SJCRH30 (cell line): ENCODE results near the gene CST6. TPM values are rescaled to one million over a fixed set of nuclear protein-coding genes. Genes with fewer than 3 reads are reported as not detected.
A peak's percentile ranks its signal among the peaks of the same experiment; 100 is the strongest.
"Not testable (repeated sequence)": the region's sequence is repeated elsewhere in the genome, so short reads cannot be mapped to it uniquely, and the experiment has no call there.

Source experiments
- DNase-seq, 2 experiments: peaks; one replicate each; pipeline ENCODE4 v3.0.0-alpha.2; 2015 to 2020
- H3K27ac ChIP-seq: fragments of 250-450 bp; sonication (Bioruptor Pico); 2 replicates; pipeline ENCODE4 v1.5.1; 2020; ENCODE audit warnings: mild to moderate bottlenecking, moderate library complexity
- H3K27me3 ChIP-seq: fragments of 250-450 bp; sonication (Bioruptor Pico); 2 replicates; pipeline ENCODE4 v1.5.1; 2020; ENCODE audit warnings: mild to moderate bottlenecking, moderate library complexity
- H3K36me3 ChIP-seq: fragments of 250-450 bp; sonication (Bioruptor Pico); 2 replicates; pipeline ENCODE4 v1.5.1; 2020; ENCODE audit warnings: mild to moderate bottlenecking, moderate library complexity
- H3K4me1 ChIP-seq: fragments of 250-450 bp; sonication (Bioruptor Pico); 2 replicates; pipeline ENCODE4 v1.5.1; 2020; ENCODE audit warnings: mild to moderate bottlenecking, moderate library complexity
- H3K4me3 ChIP-seq: fragments of 250-450 bp; sonication (Bioruptor Pico); 2 replicates; pipeline ENCODE4 v1.5.1; 2020; ENCODE audit warnings: mild to moderate bottlenecking, moderate library complexity
- H3K9me3 ChIP-seq: fragments of 250-450 bp; sonication (Bioruptor Pico); replicated peaks from 2 replicates; pipeline ENCODE4 v1.5.1; 2020; ENCODE audit warnings: mild to moderate bottlenecking, moderate library complexity
- total RNA-seq: library from RNA; depleted of rRNA; stranded (reverse); fragments of >200 nt; shearing (Covaris generic); gene quantifications from 2 replicates; pipeline ENCODE4 v1.2.3, GENCODE V29; 2014

Gene CST6
- total RNA-seq, 1 experiment from 2014 or later: not detected

GRCh38 chr11:66017321-66017720, 5.5 kb downstream of the CST6 start:
- DNase-seq: no peak
- peaks cover 30% of the 10 kb centered on the region for H3K4me1 ChIP-seq
- H3K27me3 ChIP-seq: no peaks in the 10 kb centered on the region
- no peak overlapping the region for H3K4me3 ChIP-seq
- H3K9me3 ChIP-seq: no peaks in the 10 kb centered on the region
- no peak overlapping the region for H3K27ac ChIP-seq
- H3K36me3 ChIP-seq: no peaks in the 10 kb centered on the region

GRCh38 chr11:66020212-66020611, 8.4 kb downstream of the CST6 start:
- no peaks in the 10 kb centered on the region for H3K36me3 ChIP-seq
- H3K9me3 ChIP-seq: no peaks in the 10 kb centered on the region
- no peak overlapping the region for H3K4me3 ChIP-seq
- H3K27ac ChIP-seq: no peak overlapping the region
- no peak for DNase-seq
- H3K4me1 ChIP-seq: peaks cover 18% of the 10 kb centered on the region
- no peaks in the 10 kb centered on the region for H3K27me3 ChIP-seq

DNA sequence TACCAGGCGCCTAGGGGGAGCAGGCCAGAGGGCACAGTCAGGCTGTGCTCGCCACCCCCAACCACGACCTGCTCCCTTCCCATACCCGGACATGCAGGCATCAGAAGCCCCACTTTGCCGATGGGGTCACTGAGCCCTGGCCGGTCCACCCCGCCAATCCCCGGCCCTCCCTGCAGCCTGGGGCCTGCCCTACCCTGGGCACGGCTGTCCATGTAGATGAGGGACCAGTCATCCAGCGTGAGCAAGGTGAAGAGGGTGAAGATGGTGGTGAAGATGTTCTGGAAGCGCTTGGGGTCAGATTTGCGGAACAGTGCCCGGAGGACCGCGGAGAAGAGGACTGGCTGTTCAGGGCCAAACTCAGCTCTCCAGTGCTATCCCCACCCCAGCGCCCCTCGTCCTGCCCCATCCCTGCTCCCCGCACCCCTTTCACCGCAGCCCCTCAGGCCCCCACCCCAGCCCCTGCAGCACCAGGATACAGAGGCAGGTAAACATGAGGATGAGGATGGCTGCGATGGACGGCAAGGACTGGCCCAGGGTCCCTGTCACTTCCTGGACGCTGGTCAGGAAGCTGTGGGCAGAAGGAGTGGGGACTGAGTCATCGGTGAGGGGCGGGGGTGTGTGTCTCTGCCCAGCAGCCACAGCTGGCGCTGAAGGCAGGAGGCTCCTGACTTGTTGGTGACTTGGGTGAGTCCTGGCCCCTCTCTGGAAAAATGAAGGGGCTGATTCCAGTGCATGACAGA, 9.0 kb downstream of the CST6 start:
- peak; percentile 82 to 84 for DNase-seq
- no peak overlapping the region for H3K4me3 ChIP-seq
- H3K36me3 ChIP-seq: no peaks in the 10 kb centered on the region

GRCh38 chr11:66022401-66023185, 10.8 kb downstream of the CST6 start:
- H3K27me3 ChIP-seq: no peaks in the 10 kb centered on the region
- peak; percentile 72 to 86 for DNase-seq
- H3K27ac ChIP-seq: no peak overlapping the region
- no peaks in the 10 kb centered on the region for H3K9me3 ChIP-seq
- H3K4me1 ChIP-seq: peaks cover 9% of the 10 kb centered on the region
- no peak overlapping the region for H3K4me3 ChIP-seq
- H3K36me3 ChIP-seq: no peaks in the 10 kb centered on the region

More for the DNA sequence above, 9.0 kb downstream of the CST6 start:
- Histone ChIP-seq H3K27ac (no peak overlapping the region), H3K27me3 (no peaks in the 10 kb centered on the region), H3K9me3 (no peaks in the 10 kb centered on the region), H3K4me1 (peaks cover 13% of the 10 kb centered on the region)

DNA sequence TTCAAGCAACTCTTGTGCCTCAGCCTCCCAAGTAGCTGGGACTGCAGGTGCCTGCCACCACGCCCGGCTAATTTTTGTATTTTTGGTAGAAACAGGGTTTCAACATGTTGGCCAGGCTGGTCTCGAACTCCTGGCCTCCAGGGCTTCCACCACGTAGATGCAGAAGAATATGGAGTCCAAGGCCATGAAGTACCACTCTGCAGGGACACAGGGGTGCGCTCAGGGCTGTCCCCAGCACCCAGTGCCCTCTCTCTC, 11.3 kb downstream of the CST6 start:
- H3K4me3 ChIP-seq, H3K4me1 ChIP-seq, H3K27me3 ChIP-seq, H3K9me3 ChIP-seq, H3K27ac ChIP-seq, H3K36me3 ChIP-seq, DNase-seq: not testable (repeated sequence)

- DNase-seq: no peak
- no peak within 1 kb of the TSS for H3K27ac ChIP-seq
- H3K9me3 ChIP-seq: no peaks in the 10 kb centered on the region
- no peaks in the 10 kb centered on the region for H3K36me3 ChIP-seq
- H3K27me3 ChIP-seq: no peaks in the 10 kb centered on the region
- no peak within 1 kb of the TSS for H3K4me3 ChIP-seq
- peaks cover 6% of the 10 kb centered on the region for H3K4me1 ChIP-seq
These were observed 14.3 kb downstream of the CST6 start, which contains the start of gene CATSPER1 for GRCh38 chr11:66026017-66026529. TSS of gene CATSPER1 (minus strand) at chr11:66026479. CDS start at chr11:66026379, 100 bp downstream.

- Histone ChIP-seq H3K4me1 (no peaks in the 10 kb centered on the region), H3K27ac (no peak overlapping the region), H3K36me3 (no peaks in the 10 kb centered on the region), H3K9me3 (no peaks in the 10 kb centered on the region), H3K27me3 (no peaks in the 10 kb centered on the region; the same call in 1 of the 2 replicates), H3K4me3 (no peak overlapping the region)
- no peak for DNase-seq
These were observed 21.3 kb downstream of the CST6 start for GRCh38 chr11:66032957-66033735.

- Histone ChIP-seq H3K4me1 (no peaks in the 10 kb centered on the region; the same call in 1 of the 2 replicates), H3K27ac (no peak overlapping the region), H3K36me3 (no peaks in the 10 kb centered on the region), H3K27me3 (no peaks in the 10 kb centered on the region; the same call in 1 of the 2 replicates), H3K4me3 (no peak overlapping the region), H3K9me3 (no peaks in the 10 kb centered on the region)
- no peak for DNase-seq
These were observed 24.0 kb downstream of the CST6 start for GRCh38 chr11:66035653-66036333.

DNA sequence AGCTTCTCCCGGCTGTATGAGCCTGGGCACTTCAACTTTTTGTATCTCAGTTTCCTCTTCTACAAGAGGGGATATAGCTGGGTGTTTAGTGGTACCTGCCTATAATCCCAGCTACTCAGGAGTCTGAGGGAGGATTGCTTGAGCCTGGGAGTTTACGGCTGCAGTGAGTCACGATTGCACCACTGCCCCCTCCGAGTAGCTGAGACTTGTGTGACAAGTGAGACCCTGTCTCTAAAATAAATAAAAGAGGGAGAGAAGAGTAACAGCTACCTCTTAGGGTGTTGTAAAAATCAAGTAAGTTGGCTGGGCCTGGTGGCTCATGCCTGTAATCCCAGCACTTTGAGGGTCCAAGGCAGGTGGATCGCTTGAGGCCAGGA, 24.5 kb downstream of the CST6 start:
- Histone ChIP-seq H3K4me3 (no peak overlapping the region), H3K9me3 (no peaks in the 10 kb centered on the region), H3K36me3 (no peaks in the 10 kb centered on the region), H3K4me1 (no peaks in the 10 kb centered on the region; the same call in 1 of the 2 replicates), H3K27me3 (no peaks in the 10 kb centered on the region; the same call in 1 of the 2 replicates), H3K27ac (no peak overlapping the region)
- no peak for DNase-seq

DNA sequence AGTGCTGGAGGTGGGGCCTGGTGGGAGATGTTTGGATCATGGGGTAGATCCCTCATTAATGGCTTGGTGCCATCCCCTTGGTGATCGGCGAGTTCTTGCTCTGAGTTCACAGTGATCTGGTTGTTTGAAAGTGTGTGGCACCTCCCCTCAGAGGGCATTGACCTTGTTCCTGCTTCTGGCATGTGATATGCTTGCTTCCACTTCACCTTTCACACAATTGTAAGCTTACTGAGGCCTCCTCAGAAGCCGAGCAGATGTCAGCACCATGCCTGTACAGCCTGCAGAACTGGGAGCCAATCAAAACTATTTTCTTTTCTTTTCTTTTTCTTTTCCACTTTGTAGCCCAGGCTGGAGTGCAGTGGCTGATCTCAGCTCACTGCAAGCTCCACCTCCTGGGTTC, 25.5 kb downstream of the CST6 start:
- Histone ChIP-seq H3K27ac (no peak overlapping the region), H3K4me1 (no peaks in the 10 kb centered on the region; the same call in 1 of the 2 replicates), H3K36me3 (no peaks in the 10 kb centered on the region), H3K27me3 (no peaks in the 10 kb centered on the region), H3K9me3 (no peaks in the 10 kb centered on the region), H3K4me3 (no peak overlapping the region)
- no peak for DNase-seq

DNA sequence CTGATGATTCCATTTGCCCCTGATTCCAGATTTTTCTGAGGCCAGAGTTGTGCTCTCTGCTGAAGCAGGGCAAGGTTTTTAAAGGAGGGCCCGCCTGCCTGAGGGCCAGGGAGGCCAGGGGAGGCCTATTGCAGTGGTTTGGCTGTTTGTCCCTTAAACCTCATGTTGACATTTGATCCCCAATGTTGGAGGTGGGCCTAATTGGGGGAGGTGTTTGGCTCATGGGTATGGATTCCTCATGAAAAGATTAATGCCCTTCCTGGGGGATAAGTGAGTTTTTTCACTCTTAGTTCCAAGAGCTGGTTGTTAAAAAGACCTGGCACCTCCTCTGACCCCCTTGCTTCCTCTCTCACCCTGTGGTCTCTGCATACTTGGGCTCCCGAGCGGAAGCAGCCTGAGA, 28.0 kb downstream of the CST6 start:
- Histone ChIP-seq H3K27ac (no peak overlapping the region), H3K27me3 (no peaks in the 10 kb centered on the region), H3K9me3 (no peaks in the 10 kb centered on the region), H3K4me3 (no peak overlapping the region), H3K36me3 (no peaks in the 10 kb centered on the region), H3K4me1 (no peaks in the 10 kb centered on the region; the same call in 1 of the 2 replicates)
- no peak for DNase-seq

- no peaks in the 10 kb centered on the region for H3K9me3 ChIP-seq
- no peak overlapping the region for H3K27ac ChIP-seq
- H3K27me3 ChIP-seq: peaks cover 5% of the 10 kb centered on the region; the same call in 1 of the 2 replicates
- no peak for DNase-seq
- no peaks in the 10 kb centered on the region for H3K36me3 ChIP-seq
- peaks cover 5% of the 10 kb centered on the region; the same call in 1 of the 2 replicates for H3K4me1 ChIP-seq
- H3K4me3 ChIP-seq: no peak overlapping the region
These were observed 30.6 kb downstream of the CST6 start for GRCh38 chr11:66042227-66042995.

GRCh38 chr11:66042996-66043906, 31.4 kb downstream of the CST6 start:
- Histone ChIP-seq H3K27ac (no peak overlapping the region), H3K36me3 (no peaks in the 10 kb centered on the region), H3K9me3 (no peaks in the 10 kb centered on the region), H3K4me3 (no peak overlapping the region), H3K4me1 (peaks cover 5% of the 10 kb centered on the region; the same call in 1 of the 2 replicates), H3K27me3 (peaks cover 5% of the 10 kb centered on the region; the same call in 1 of the 2 replicates)
- no peak for DNase-seq
